HepG2 (cell line): ENCODE results near the gene RNF5. TPM values are rescaled to one million over a fixed set of nuclear protein-coding genes. Genes with fewer than 3 reads are reported as not detected.

Experiments
- ARHGAP35 ChIP-seq: sonication (generic); formaldehyde crosslinking; IDR thresholded peaks from 2 replicates; pipeline ENCODE4 v1.9.0; 2022; ENCODE audit warnings: mild to moderate bottlenecking, inconsistent platforms, moderate library complexity, missing genetic modification reagents, borderline replicate concordance
- CCDC6 ChIP-seq: sonication (generic); formaldehyde crosslinking; IDR thresholded peaks from 2 replicates; pipeline ENCODE4 v1.8.1; 2022; ENCODE audit warnings: mild to moderate bottlenecking, missing genetic modification reagents, moderate library complexity
- KAT2B ChIP-seq: fragments of 150-350 bp; IDR thresholded peaks from 2 replicates; pipeline ENCODE4 v1.6.1; 2014; ENCODE audit warnings: low read depth, low read length, borderline replicate concordance
- NR2F6 ChIP-seq, 2 experiments: IDR thresholded peaks; 2 replicates each; pipeline ENCODE4 v1.6.1; 2016; ENCODE audit warnings: antibody characterized with exemption in 1 of 2, mild to moderate bottlenecking in 1 of 2
- PCBP1 ChIP-seq: fragments of 200-400 bp; formaldehyde crosslinking; IDR thresholded peaks from 2 replicates; pipeline ENCODE4 v1.6.1; 2017; ENCODE audit warnings: mild to moderate bottlenecking, low read depth, low read length, borderline replicate concordance
- RXRB ChIP-seq: IDR thresholded peaks from 2 replicates; pipeline ENCODE4 v1.6.1; 2016; ENCODE audit warnings: borderline replicate concordance, missing genetic modification reagents, missing compliant biosample characterization
- SP4 ChIP-seq: sonication (generic); formaldehyde crosslinking; IDR thresholded peaks from 2 replicates; pipeline ENCODE4 v1.8.1; 2023; ENCODE audit warnings: mild to moderate bottlenecking, missing genetic modification reagents
- SYNCRIP ChIP-seq: fragments of 200-400 bp; formaldehyde crosslinking; IDR thresholded peaks from 2 replicates; pipeline ENCODE4 v1.6.1; 2018; ENCODE audit warnings: mild to moderate bottlenecking, low read depth, low read length; ENCODE audit not compliant: insufficient read depth
- ZFP1 ChIP-seq: IDR thresholded peaks from 2 replicates; pipeline ENCODE4 v1.6.1; 2016
- ZKSCAN1 ChIP-seq: fragments of 150-350 bp; IDR thresholded peaks from 2 replicates; pipeline ENCODE4 v1.6.1; 2014; ENCODE audit warnings: low read length
- ZNF350 ChIP-seq: sonication (generic); formaldehyde crosslinking; IDR thresholded peaks from 2 replicates; pipeline ENCODE4 v1.4.0; 2020; ENCODE audit warnings: mild to moderate bottlenecking, low read depth, missing genetic modification reagents, borderline replicate concordance
- ZNF557 ChIP-seq: sonication (generic); formaldehyde crosslinking; IDR thresholded peaks from 2 replicates; pipeline ENCODE4 v1.4.0; 2020; ENCODE audit warnings: missing genetic modification reagents
- ZSCAN31 ChIP-seq: sonication (generic); formaldehyde crosslinking; IDR thresholded peaks from 2 replicates; pipeline ENCODE4 v1.5.0; 2020; ENCODE audit warnings: low read depth, mild to moderate bottlenecking, missing genetic modification reagents
- polyA plus RNA-seq, 8 experiments: library from polyadenylated mRNA; depleted of rRNA in 3 of 8; stranded (reverse) in 7 of 8; unstranded in 1 of 8; fragments of >200 nt; fragmentation: Illumina TruSeq in 4 of 8; extraction: Trizol in 4 of 8; gene quantifications; 2 replicates each; pipeline versions ENCODE4 v1.2.1 to v1.2.3, GENCODE V29; 2011 to 2016; ENCODE audit warnings: low read depth in 4 of 8, missing spikeins in 1 of 8, mixed read lengths in 1 of 8; ENCODE audit not compliant: insufficient read depth in 1 of 8
- total RNA-seq, 5 experiments: library from RNA; depleted of rRNA; stranded (reverse); fragments of >200 nt; fragmentation: Illumina TruSeq; extraction: Trizol; gene quantifications; 2 replicates each; pipeline ENCODE4 v1.2.3, GENCODE V29; 2016; ENCODE audit warnings: low read depth in 1 of 5
- TF ChIP-seq, protein P1 (sequence below): sonication (generic); formaldehyde crosslinking; conservative IDR thresholded peaks from 2 replicates; pipeline ENCODE4 v1.4.0; 2020; ENCODE audit warnings: missing genetic modification reagents
- TF ChIP-seq, protein P2 (sequence below): sonication (generic); IDR thresholded peaks from 2 replicates; pipeline ENCODE4 v1.6.1; 2016; ENCODE audit warnings: low read depth, borderline replicate concordance
- TF ChIP-seq, protein P3 (sequence below): sonication (generic); formaldehyde crosslinking; IDR thresholded peaks from 2 replicates; pipeline ENCODE4 v1.4.0; 2020; ENCODE audit warnings: missing genetic modification reagents
- TF ChIP-seq, protein P4 (sequence below): sonication (generic); formaldehyde crosslinking; IDR thresholded peaks from one replicate; pipeline ENCODE4 v1.5.1; 2020; ENCODE audit warnings: mild to moderate bottlenecking, missing genetic modification reagents; ENCODE audit errors: not compliant biosample characterization
- TF ChIP-seq, protein P5 (sequence below): IDR thresholded peaks from 2 replicates; pipeline ENCODE4 v1.6.1; 2016; ENCODE audit warnings: missing compliant biosample characterization, missing genetic modification reagents, borderline replicate concordance

RNF5 gene
- total and polyA plus RNA-seq, 2 of the 13 experiments (the other 11 are each of a cell fraction or from before 2014, with no cell fraction given) = 98.0 to 131 TPM

DNA sequence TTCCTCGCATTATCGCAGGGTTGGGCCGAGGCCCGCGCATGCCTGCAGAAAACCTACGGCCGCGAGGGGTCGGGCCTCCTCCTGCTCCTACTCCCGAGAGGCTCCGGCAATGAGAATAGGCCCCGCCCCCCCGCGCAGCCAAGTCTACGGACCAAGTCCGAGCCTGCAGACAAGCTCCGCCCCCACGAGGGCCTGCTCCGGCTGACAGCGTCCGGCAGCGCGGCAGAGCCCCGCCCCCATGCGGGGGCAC lies 17.4 kb downstream of the RNF5 start (continued):
- no peak for TF ChIP-seq ARHGAP35 (CRISPR knock-in tag)
- TF ChIP-seq, protein P1, sequence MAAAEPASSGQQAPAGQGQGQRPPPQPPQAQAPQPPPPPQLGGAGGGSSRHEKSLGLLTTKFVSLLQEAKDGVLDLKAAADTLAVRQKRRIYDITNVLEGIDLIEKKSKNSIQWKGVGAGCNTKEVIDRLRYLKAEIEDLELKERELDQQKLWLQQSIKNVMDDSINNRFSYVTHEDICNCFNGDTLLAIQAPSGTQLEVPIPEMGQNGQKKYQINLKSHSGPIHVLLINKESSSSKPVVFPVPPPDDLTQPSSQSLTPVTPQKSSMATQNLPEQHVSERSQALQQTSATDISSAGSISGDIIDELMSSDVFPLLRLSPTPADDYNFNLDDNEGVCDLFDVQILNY (CRISPR knock-in tag) = no peak
- TF ChIP-seq, protein P2, sequence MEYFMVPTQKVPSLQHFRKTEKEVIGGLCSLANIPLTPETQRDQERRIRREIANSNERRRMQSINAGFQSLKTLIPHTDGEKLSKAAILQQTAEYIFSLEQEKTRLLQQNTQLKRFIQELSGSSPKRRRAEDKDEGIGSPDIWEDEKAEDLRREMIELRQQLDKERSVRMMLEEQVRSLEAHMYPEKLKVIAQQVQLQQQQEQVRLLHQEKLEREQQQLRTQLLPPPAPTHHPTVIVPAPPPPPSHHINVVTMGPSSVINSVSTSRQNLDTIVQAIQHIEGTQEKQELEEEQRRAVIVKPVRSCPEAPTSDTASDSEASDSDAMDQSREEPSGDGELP = peak; percentile 59; the same call in 1 of the 2 replicates
- TF ChIP-seq RXRB (CRISPR knock-in tag) = no peak
- no peak for TF ChIP-seq ZKSCAN1
- TF ChIP-seq, protein P3, sequence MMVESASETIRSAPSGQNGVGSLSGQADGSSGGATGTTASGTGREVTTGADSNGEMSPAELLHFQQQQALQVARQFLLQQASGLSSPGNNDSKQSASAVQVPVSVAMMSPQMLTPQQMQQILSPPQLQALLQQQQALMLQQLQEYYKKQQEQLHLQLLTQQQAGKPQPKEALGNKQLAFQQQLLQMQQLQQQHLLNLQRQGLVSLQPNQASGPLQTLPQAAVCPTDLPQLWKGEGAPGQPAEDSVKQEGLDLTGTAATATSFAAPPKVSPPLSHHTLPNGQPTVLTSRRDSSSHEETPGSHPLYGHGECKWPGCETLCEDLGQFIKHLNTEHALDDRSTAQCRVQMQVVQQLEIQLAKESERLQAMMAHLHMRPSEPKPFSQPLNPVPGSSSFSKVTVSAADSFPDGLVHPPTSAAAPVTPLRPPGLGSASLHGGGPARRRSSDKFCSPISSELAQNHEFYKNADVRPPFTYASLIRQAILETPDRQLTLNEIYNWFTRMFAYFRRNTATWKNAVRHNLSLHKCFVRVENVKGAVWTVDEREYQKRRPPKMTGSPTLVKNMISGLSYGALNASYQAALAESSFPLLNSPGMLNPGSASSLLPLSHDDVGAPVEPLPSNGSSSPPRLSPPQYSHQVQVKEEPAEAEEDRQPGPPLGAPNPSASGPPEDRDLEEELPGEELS (CRISPR knock-in tag) = no peak
- TF ChIP-seq, protein P4, sequence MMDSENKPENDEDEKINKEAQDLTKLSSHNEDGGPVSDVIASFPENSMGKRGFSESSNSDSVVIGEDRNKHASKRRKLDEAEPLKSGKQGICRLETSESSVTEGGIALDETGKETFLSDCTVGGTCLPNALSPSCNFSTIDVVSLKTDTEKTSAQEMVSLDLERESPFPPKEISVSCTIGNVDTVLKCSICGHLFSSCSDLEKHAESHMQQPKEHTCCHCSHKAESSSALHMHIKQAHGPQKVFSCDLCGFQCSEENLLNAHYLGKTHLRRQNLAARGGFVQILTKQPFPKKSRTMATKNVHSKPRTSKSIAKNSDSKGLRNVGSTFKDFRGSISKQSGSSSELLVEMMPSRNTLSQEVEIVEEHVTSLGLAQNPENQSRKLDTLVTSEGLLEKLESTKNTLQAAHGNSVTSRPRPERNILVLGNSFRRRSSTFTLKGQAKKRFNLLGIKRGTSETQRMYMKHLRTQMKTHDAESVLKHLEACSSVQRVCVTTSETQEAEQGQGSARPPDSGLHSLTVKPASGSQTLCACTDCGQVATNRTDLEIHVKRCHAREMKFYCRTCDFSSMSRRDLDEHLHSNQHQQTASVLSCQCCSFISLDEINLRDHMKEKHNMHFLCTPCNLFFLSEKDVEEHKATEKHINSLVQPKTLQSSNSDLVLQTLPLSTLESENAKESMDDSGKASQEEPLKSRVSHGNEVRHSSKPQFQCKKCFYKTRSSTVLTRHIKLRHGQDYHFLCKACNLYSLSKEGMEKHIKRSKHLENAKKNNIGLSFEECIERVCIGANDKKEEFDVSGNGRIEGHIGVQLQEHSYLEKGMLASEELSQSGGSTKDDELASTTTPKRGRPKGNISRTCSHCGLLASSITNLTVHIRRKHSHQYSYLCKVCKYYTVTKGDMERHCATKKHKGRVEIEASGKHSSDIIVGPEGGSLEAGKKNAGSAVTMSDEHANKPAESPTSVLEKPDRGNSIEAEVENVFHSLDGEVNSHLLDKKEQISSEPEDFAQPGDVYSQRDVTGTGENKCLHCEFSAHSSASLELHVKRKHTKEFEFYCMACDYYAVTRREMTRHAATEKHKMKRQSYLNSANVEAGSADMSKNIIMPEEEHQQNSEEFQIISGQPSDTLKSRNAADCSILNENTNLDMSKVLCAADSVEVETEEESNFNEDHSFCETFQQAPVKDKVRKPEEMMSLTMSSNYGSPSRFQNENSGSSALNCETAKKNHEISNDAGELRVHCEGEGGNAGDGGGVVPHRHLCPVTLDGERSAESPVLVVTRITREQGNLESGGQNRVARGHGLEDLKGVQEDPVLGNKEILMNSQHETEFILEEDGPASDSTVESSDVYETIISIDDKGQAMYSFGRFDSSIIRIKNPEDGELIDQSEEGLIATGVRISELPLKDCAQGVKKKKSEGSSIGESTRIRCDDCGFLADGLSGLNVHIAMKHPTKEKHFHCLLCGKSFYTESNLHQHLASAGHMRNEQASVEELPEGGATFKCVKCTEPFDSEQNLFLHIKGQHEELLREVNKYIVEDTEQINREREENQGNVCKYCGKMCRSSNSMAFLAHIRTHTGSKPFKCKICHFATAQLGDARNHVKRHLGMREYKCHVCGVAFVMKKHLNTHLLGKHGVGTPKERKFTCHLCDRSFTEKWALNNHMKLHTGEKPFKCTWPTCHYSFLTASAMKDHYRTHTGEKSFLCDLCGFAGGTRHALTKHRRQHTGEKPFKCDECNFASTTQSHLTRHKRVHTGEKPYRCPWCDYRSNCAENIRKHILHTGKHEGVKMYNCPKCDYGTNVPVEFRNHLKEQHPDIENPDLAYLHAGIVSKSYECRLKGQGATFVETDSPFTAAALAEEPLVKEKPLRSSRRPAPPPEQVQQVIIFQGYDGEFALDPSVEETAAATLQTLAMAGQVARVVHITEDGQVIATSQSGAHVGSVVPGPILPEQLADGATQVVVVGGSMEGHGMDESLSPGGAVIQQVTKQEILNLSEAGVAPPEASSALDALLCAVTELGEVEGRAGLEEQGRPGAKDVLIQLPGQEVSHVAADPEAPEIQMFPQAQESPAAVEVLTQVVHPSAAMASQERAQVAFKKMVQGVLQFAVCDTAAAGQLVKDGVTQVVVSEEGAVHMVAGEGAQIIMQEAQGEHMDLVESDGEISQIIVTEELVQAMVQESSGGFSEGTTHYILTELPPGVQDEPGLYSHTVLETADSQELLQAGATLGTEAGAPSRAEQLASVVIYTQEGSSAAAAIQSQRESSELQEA = no peak
- peak; percentile 11; the same call in 1 of the 2 replicates for TF ChIP-seq CCDC6
- no peak for TF ChIP-seq ZNF350
- TF ChIP-seq SYNCRIP = no peak
- no peak for TF ChIP-seq ZNF557 (CRISPR knock-in tag)
- 0 out of 2 replicates have a peak, but pooled peaks have one; percentile 31 for TF ChIP-seq ZFP1 (CRISPR knock-in tag)
- no peak for TF ChIP-seq KAT2B
- TF ChIP-seq SP4 = peak; percentile 96; the same call in 1 of the 2 replicates
- no peak; the same call in 1 of the 2 replicates for TF ChIP-seq PCBP1
- TF ChIP-seq, protein P5, sequence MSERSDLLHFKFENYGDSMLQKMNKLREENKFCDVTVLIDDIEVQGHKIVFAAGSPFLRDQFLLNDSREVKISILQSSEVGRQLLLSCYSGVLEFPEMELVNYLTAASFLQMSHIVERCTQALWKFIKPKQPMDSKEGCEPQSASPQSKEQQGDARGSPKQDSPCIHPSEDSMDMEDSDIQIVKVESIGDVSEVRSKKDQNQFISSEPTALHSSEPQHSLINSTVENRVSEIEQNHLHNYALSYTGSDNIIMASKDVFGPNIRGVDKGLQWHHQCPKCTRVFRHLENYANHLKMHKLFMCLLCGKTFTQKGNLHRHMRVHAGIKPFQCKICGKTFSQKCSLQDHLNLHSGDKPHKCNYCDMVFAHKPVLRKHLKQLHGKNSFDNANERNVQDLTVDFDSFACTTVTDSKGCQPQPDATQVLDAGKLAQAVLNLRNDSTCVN (CRISPR knock-in tag) = no peak
- no peak for TF ChIP-seq ZSCAN31
- no peak; the same call in 1 of the 2 replicates for TF ChIP-seq NR2F6 (IDR thresholded peaks at IDR 0.05)
- peak; percentile 8; the same call in 1 of the 2 replicates for TF ChIP-seq NR2F6 (CRISPR knock-in tag; IDR thresholded peaks at IDR 0.05)
